GM12878 (cell line): ENCODE results near the gene TMEM231. TPM values are rescaled to one million over a fixed set of nuclear protein-coding genes. Genes with fewer than 3 reads are reported as not detected.
A peak's percentile ranks its signal among the peaks of the same experiment; 100 is the strongest.

Experiments
- CHD2 ChIP-seq: IDR thresholded peaks from 2 replicates; pipeline ENCODE4 v1.6.1; 2011; ENCODE audit warnings: low read depth, low read length, improper control_type of control experiment, borderline replicate concordance
- CREB1 ChIP-seq: IDR thresholded peaks from 2 replicates; pipeline ENCODE4 v1.6.1; 2012; ENCODE audit warnings: low read depth, mild to moderate bottlenecking, inconsistent platforms
- HCFC1 ChIP-seq: fragments of 150-350 bp; IDR thresholded peaks from 2 replicates; pipeline ENCODE4 v1.6.1; 2014; ENCODE audit warnings: low read length
- IKZF1 ChIP-seq: fragments of 450-650 bp; conservative IDR thresholded peaks from 2 replicates; pipeline ENCODE4 v1.6.1; 2017; ENCODE audit warnings: antibody characterized with exemption, mild to moderate bottlenecking
- LARP7 ChIP-seq: fragments of 450-650 bp; IDR thresholded peaks from 2 replicates; pipeline ENCODE4 v1.6.1; 2017; ENCODE audit warnings: mild to moderate bottlenecking
- MAX ChIP-seq: IDR thresholded peaks from 2 replicates; pipeline ENCODE4 v1.6.1; 2012; ENCODE audit warnings: low read depth, low read length, improper control_type of control experiment
- MEF2B ChIP-seq: fragments of 450-650 bp; IDR thresholded peaks from 2 replicates; pipeline ENCODE4 v1.6.1; 2018; ENCODE audit warnings: mild to moderate bottlenecking, moderate library complexity; ENCODE audit not compliant: partially characterized antibody, poor library complexity, severe bottlenecking
- MTA2 ChIP-seq: fragments of 450-650 bp; IDR thresholded peaks from 2 replicates; pipeline ENCODE4 v1.6.1; 2016; ENCODE audit warnings: low read depth, mild to moderate bottlenecking, moderate library complexity
- NR2C1 ChIP-seq: fragments of 450-650 bp; IDR thresholded peaks from 2 replicates; pipeline ENCODE4 v1.6.1; 2017; ENCODE audit warnings: antibody characterized with exemption, mild to moderate bottlenecking, moderate library complexity
- PKNOX1 ChIP-seq: fragments of 450-650 bp; IDR thresholded peaks from 2 replicates; pipeline ENCODE4 v1.6.1; 2016; ENCODE audit warnings: mild to moderate bottlenecking
- POLR2A ChIP-seq: IDR thresholded peaks from 2 replicates; pipeline ENCODE4 v1.6.1; 2011; ENCODE audit warnings: low read depth, mild to moderate bottlenecking, low read length
- RB1 ChIP-seq: fragments of 450-650 bp; formaldehyde crosslinking; IDR thresholded peaks from 2 replicates; pipeline ENCODE4 v1.6.1; 2017; ENCODE audit warnings: mild to moderate bottlenecking, borderline replicate concordance
- RFX5 ChIP-seq: IDR thresholded peaks from 2 replicates; pipeline ENCODE4 v1.6.1; 2011; ENCODE audit warnings: low read depth, low read length, improper control_type of control experiment
- SIN3A ChIP-seq: IDR thresholded peaks from 2 replicates; pipeline ENCODE4 v1.6.1; 2012; ENCODE audit warnings: low read depth, low read length, improper control_type of control experiment
- SMAD1 ChIP-seq: fragments of 450-650 bp; IDR thresholded peaks from 2 replicates; pipeline ENCODE4 v1.6.1; 2018; ENCODE audit warnings: mild to moderate bottlenecking, low read depth; ENCODE audit not compliant: partially characterized antibody
- SMC3 ChIP-seq: IDR thresholded peaks from 2 replicates; pipeline ENCODE4 v1.6.1; 2011; ENCODE audit warnings: low read length, improper control_type of control experiment, borderline replicate concordance
- SP1 ChIP-seq: IDR thresholded peaks from one replicate; pipeline ENCODE4 v1.6.1; 2011; ENCODE audit warnings: low read depth, low read length
- SREBF2 ChIP-seq: IDR thresholded peaks from 2 replicates; pipeline ENCODE4 v1.6.1; 2012; ENCODE audit warnings: mild to moderate bottlenecking, low read length
- STAT3 ChIP-seq: IDR thresholded peaks from 2 replicates; pipeline ENCODE4 v1.6.1; 2011; ENCODE audit warnings: low read depth, low read length, improper control_type of control experiment
- TCF12 ChIP-seq: IDR thresholded peaks from 2 replicates; pipeline ENCODE4 v1.6.1; 2011; ENCODE audit warnings: low read depth, mild to moderate bottlenecking, low read length
- YY1 ChIP-seq: IDR thresholded peaks from 2 replicates; pipeline ENCODE4 v1.6.1; 2011; ENCODE audit warnings: low read depth, mild to moderate bottlenecking, low read length
- polyA plus RNA-seq, 11 experiments: library from polyadenylated mRNA; depleted of rRNA in 4 of 11; unstranded in 6 of 11; stranded (reverse) in 5 of 11; fragments of >200 nt; fragmentation: Nextera tagmentation in 4 of 11; fragmentation: Illumina TruSeq in 1 of 11; extraction: Ambion mirVana in 4 of 11; extraction: Trizol in 1 of 11; gene quantifications; 1 replicate in 1 of 11; 2 replicates in 10 of 11; pipeline versions ENCODE4 v1.2.1 to v1.2.3, GENCODE V29; 2011 to 2016; ENCODE audit warnings: inconsistent platforms in 2 of 11, missing spikeins in 2 of 11, low read depth in 1 of 11
- total RNA-seq, 4 experiments: library from RNA; depleted of rRNA in 3 of 4; stranded (reverse); fragments of >200 nt in 3 of 4; fragmentation: Illumina TruSeq in 1 of 4; extraction: Trizol in 1 of 4; gene quantifications; 2 replicates each; pipeline versions ENCODE4 v1.2.1 to v1.2.3, GENCODE V29; 2013 to 2021
- TF ChIP-seq, protein P1 (sequence below): IDR thresholded peaks from 2 replicates; pipeline ENCODE4 v1.6.1; 2012; ENCODE audit warnings: low read length, inconsistent platforms
- TF ChIP-seq, protein P2 (sequence below): IDR thresholded peaks from 2 replicates; pipeline ENCODE4 v1.6.1; 2012; ENCODE audit warnings: low read depth, low read length, improper control_type of control experiment
- TF ChIP-seq, protein P3 (sequence below): fragments of 450-650 bp; IDR thresholded peaks from 2 replicates; pipeline ENCODE4 v1.6.1; 2016; ENCODE audit warnings: mild to moderate bottlenecking, moderate library complexity, borderline replicate concordance

TMEM231 gene
- total and polyA plus RNA-seq, 10 of the 15 experiments (the other 5 are each of a cell fraction or from before 2014, with no cell fraction given) = 1.2 to 9.1 (median 5.9) TPM

- TF ChIP-seq MAX = peak; percentile 82
- TF ChIP-seq, protein P1, sequence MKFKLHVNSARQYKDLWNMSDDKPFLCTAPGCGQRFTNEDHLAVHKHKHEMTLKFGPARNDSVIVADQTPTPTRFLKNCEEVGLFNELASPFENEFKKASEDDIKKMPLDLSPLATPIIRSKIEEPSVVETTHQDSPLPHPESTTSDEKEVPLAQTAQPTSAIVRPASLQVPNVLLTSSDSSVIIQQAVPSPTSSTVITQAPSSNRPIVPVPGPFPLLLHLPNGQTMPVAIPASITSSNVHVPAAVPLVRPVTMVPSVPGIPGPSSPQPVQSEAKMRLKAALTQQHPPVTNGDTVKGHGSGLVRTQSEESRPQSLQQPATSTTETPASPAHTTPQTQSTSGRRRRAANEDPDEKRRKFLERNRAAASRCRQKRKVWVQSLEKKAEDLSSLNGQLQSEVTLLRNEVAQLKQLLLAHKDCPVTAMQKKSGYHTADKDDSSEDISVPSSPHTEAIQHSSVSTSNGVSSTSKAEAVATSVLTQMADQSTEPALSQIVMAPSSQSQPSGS = no peak
- peak; percentile 68 for TF ChIP-seq SP1
- TF ChIP-seq, protein P2, sequence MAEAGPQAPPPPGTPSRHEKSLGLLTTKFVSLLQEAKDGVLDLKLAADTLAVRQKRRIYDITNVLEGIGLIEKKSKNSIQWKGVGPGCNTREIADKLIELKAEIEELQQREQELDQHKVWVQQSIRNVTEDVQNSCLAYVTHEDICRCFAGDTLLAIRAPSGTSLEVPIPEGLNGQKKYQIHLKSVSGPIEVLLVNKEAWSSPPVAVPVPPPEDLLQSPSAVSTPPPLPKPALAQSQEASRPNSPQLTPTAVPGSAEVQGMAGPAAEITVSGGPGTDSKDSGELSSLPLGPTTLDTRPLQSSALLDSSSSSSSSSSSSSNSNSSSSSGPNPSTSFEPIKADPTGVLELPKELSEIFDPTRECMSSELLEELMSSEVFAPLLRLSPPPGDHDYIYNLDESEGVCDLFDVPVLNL = no peak
- TF ChIP-seq NR2C1 = no peak
- 0 out of 2 replicates have a peak, but pooled peaks have one; percentile 12 for TF ChIP-seq RB1
- peak; percentile 60 for TF ChIP-seq MEF2B
- peak; percentile 84; the same call in 1 of the 2 replicates for TF ChIP-seq LARP7
- TF ChIP-seq IKZF1 = peak; percentile 35
- TF ChIP-seq PKNOX1 = no peak
- TF ChIP-seq SMC3 = peak; percentile 2; the same call in 1 of the 2 replicates
- TF ChIP-seq YY1 = peak; percentile 84
- peak; percentile 95 for TF ChIP-seq RFX5
- peak; percentile 32; the same call in 1 of the 2 replicates for TF ChIP-seq HCFC1
- TF ChIP-seq SREBF2 = no peak
- peak; percentile 13; the same call in 1 of the 2 replicates for TF ChIP-seq CHD2
- peak; percentile 72 for TF ChIP-seq POLR2A
- TF ChIP-seq MTA2 = no peak
- no peak for TF ChIP-seq STAT3
- TF ChIP-seq SIN3A = peak; percentile 97
- TF ChIP-seq SMAD1 = no peak
- TF ChIP-seq, protein P3, sequence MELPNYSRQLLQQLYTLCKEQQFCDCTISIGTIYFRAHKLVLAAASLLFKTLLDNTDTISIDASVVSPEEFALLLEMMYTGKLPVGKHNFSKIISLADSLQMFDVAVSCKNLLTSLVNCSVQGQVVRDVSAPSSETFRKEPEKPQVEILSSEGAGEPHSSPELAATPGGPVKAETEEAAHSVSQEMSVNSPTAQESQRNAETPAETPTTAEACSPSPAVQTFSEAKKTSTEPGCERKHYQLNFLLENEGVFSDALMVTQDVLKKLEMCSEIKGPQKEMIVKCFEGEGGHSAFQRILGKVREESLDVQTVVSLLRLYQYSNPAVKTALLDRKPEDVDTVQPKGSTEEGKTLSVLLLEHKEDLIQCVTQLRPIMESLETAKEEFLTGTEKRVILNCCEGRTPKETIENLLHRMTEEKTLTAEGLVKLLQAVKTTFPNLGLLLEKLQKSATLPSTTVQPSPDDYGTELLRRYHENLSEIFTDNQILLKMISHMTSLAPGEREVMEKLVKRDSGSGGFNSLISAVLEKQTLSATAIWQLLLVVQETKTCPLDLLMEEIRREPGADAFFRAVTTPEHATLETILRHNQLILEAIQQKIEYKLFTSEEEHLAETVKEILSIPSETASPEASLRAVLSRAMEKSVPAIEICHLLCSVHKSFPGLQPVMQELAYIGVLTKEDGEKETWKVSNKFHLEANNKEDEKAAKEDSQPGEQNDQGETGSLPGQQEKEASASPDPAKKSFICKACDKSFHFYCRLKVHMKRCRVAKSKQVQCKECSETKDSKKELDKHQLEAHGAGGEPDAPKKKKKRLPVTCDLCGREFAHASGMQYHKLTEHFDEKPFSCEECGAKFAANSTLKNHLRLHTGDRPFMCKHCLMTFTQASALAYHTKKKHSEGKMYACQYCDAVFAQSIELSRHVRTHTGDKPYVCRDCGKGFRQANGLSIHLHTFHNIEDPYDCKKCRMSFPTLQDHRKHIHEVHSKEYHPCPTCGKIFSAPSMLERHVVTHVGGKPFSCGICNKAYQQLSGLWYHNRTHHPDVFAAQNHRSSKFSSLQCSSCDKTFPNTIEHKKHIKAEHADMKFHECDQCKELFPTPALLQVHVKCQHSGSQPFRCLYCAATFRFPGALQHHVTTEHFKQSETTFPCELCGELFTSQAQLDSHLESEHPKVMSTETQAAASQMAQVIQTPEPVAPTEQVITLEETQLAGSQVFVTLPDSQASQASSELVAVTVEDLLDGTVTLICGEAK = peak; percentile 52; the same call in 1 of the 2 replicates
- peak; percentile 78; the same call in 1 of the 2 replicates for TF ChIP-seq CREB1
- TF ChIP-seq TCF12 = no peak
These were observed at the start of gene TMEM231 (continued) for GRCh38 chr16:75555707-75556430.
